Adrenal gland (tissue), 12 donors: ENCODE data around the gene MARCHF2. TPM values are rescaled to one million over a fixed set of nuclear protein-coding genes. Genes with fewer than 3 reads are reported as not detected.

ENCODE experiments used
- DNase-seq, 7 donors: peaks; one replicate each; pipeline ENCODE4 v3.0.0-alpha.2; 2019 to 2020
- H3K27ac ChIP-seq, 5 donors: fragments of 200-600 bp; sonication (generic) in 4 of 5; 1 replicate in 3 of 5; 2 replicates in 2 of 5; pipeline versions ENCODE4 v1.5.1 to v1.8.0; 2016 to 2020; ENCODE audit warnings: mild to moderate bottlenecking in 1 of 5
- H3K27me3 ChIP-seq: fragments of 200-600 bp; 2 replicates; pipeline ENCODE4 v1.8.0; 2021
- H3K36me3 ChIP-seq, 2 donors: fragments of 200-600 bp; replicated peaks in 1 of 2; 1 replicate in 1 of 2; 2 replicates in 1 of 2; pipeline versions ENCODE4 v1.5.1 to v1.8.0; 2018 to 2022
- H3K4me1 ChIP-seq, 2 donors: fragments of 200-600 bp; replicated peaks in 1 of 2; 1 replicate in 1 of 2; 2 replicates in 1 of 2; pipeline versions ENCODE4 v1.5.1 to v1.8.0; 2018 to 2021
- H3K4me3 ChIP-seq, 4 donors: fragments of 200-600 bp; sonication (generic) in 3 of 4; one replicate each; pipeline ENCODE4 v1.5.1; 2016 to 2018
- H3K9me3 ChIP-seq, 3 donors: fragments of 200-600 bp; sonication (generic) in 1 of 3; replicated peaks in 1 of 3; 1 replicate in 2 of 3; 2 replicates in 1 of 3; pipeline versions ENCODE4 v1.5.1 to v1.8.0; 2016 to 2021
- POLR2A ChIP-seq, 2 donors: fragments of 450-650 bp; IDR thresholded peaks; one replicate each; pipeline ENCODE4 v1.6.1; 2017; ENCODE audit warnings: antibody characterized with exemption in 2 of 2, mild to moderate bottlenecking in 2 of 2, moderate library complexity in 1 of 2
- WGBS, 4 donors: extraction: QIAGEN DNeasy Blood & Tissue Kit in 2 of 4; methylation state at CpG; one replicate each; pipeline versions ENCODE4 v1.1.5 to v1.1.7; 2013 to 2017; 5-methylcytosine and 5-hydroxymethylcytosine counted together
- intact Hi-C, 2 donors: fragments of 100-400 bp; cut with DNase I; formaldehyde crosslinking; loops; one replicate each; pipeline versions ENCODE4 v1.14.1 to v1.15.0; 2022 to 2023
- polyA plus RNA-seq, 3 donors: library from polyadenylated mRNA; stranded (reverse); fragments of 200-250 nt in 2 of 3; fragments of 350-450 nt in 1 of 3; fragmentation: Illumina TruSeq in 1 of 3; extraction: RNeasy Lipid Tissue Mini Kit (QIAGEN cat#74804) in 1 of 3; gene quantifications; one replicate each; pipeline ENCODE4 v1.2.3, GENCODE V29; 2013 to 2014
- total RNA-seq, 9 donors: library from RNA; depleted of rRNA in 4 of 9; stranded (reverse); fragments of >200 nt in 4 of 9; fragments of 120-200 nt in 1 of 9; fragmentation: NEBNext Ultra II Directional in 1 of 9; extraction: Animal tissue kit (Norgen Biotek cat#: 25700) in 1 of 9; gene quantifications; one replicate each; pipeline versions ENCODE4 v1.1.0 to v1.2.4, GENCODE V29; 2013 to 2023
- TF ChIP-seq, protein P1 (sequence below), 6 experiments: fragments of 450-650 bp in 4 of 6; fragments of 200-600 bp in 2 of 6; sonication (generic) in 1 of 6; IDR thresholded peaks; 1 replicate in 5 of 6; 2 replicates in 1 of 6; pipeline versions ENCODE4 v1.5.1 to v1.8.0; 2016 to 2021; ENCODE audit warnings: antibody characterized with exemption in 6 of 6, mild to moderate bottlenecking in 2 of 6, moderate library complexity in 1 of 6
- donor health status: healthy with polysubstance abuse.
- donor health status: Bipolar disorder and iron deficiency.
- donor health status: DM: yes; HTN: yes; CAD: no.
- donor health status: DM: no; HTN: no; CAD: no.
- donor health status: DM: no; HTN: no; CAD: no.
- donor health status: DM: yes; HTN: yes; CAD: no.

The MARCHF2 gene
- total and polyA plus RNA-seq, 12 donors: 13.1 to 200 (median 45.8) TPM

DNA sequence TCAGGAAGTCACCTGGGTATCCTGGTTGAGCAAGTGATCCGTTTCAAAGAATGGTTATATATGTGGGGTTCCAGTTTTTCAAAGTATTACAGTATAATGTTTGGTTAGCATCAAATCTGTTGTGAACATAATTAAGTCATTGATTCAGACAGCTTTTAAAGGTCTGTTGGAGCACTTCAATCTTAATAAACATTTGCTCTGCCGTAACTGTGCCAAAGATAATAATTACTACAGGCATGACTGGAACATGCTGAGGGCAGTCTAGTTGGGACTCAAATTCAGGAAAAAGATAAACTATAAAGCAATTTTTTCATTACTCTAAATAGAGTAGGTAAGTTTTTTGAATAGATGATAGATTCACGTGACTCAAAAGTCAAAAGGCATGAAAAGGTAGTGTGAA is 55.0 kb downstream of the MARCHF2 start:
- H3K27me3 ChIP-seq: no peaks in the 10 kb centered on the region
- no peak for TF ChIP-seq POLR2A (IDR thresholded peaks at IDR 0.05)
- TF ChIP-seq, protein P1, sequence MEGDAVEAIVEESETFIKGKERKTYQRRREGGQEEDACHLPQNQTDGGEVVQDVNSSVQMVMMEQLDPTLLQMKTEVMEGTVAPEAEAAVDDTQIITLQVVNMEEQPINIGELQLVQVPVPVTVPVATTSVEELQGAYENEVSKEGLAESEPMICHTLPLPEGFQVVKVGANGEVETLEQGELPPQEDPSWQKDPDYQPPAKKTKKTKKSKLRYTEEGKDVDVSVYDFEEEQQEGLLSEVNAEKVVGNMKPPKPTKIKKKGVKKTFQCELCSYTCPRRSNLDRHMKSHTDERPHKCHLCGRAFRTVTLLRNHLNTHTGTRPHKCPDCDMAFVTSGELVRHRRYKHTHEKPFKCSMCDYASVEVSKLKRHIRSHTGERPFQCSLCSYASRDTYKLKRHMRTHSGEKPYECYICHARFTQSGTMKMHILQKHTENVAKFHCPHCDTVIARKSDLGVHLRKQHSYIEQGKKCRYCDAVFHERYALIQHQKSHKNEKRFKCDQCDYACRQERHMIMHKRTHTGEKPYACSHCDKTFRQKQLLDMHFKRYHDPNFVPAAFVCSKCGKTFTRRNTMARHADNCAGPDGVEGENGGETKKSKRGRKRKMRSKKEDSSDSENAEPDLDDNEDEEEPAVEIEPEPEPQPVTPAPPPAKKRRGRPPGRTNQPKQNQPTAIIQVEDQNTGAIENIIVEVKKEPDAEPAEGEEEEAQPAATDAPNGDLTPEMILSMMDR (IDR thresholded peaks at IDR 0.05): no peak
- H3K9me3 ChIP-seq: no peaks in the 10 kb centered on the region
- 84 to 94% (median 88%) methylated on average over 3 of the region's 3 CpGs for WGBS, 4 donors
- intact Hi-C loops: no loop called here
- H3K4me3 ChIP-seq: no peak overlapping the region
- peaks cover 0 to 97% of the 10 kb centered on the region in 2 donors for H3K36me3 ChIP-seq
- no peak overlapping the region for H3K27ac ChIP-seq
- no peak for DNase-seq
- peaks cover 25 to 39% of the 10 kb centered on the region in 2 donors for H3K4me1 ChIP-seq

DNA sequence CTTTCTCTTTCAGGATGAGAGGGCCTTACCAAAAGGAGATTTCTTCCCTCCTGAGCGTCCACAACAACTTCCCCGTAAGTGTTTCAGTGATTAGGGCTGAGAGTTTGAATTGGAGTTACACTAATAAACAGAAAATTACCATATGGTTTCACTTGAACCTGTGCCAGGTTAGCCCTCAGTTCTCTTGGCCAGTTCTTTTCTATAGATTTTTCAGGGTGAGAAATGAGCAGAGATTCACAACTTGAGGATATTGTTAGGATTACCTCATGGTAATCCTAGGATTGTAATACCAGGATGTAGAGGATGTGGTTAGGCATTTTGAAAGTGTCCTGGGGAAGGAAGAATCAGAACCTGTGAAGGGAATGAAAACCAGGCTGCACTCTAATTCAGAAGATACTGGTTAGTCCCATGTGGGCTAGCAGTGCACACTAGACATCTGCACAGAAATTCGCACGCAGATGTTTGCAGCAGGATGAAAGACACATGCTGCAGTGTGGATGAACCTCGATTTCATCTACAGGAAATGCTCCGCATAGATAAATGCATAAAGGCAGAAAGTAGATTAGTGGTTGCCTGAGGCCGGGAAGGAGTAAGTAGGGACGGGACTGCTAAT is 55.8 kb downstream of the MARCHF2 start:
- Histone ChIP-seq H3K4me1 (peaks cover 32 to 46% of the 10 kb centered on the region in 2 donors), H3K9me3 (no peaks in the 10 kb centered on the region), H3K27ac (no peak overlapping the region), H3K36me3 (peaks cover 0 to 97% of the 10 kb centered on the region in 2 donors), H3K27me3 (no peaks in the 10 kb centered on the region), H3K4me3 (no peak overlapping the region)
- intact Hi-C loops: no loop called here
- no peak for TF ChIP-seq POLR2A (IDR thresholded peaks at IDR 0.05)
- TF ChIP-seq, protein P1 (IDR thresholded peaks at IDR 0.05): no peak
- DNase-seq: no peak
- WGBS, 4 donors: 77 to 88% (median 83%) methylated on average over 8 of the region's 8 CpGs

DNA sequence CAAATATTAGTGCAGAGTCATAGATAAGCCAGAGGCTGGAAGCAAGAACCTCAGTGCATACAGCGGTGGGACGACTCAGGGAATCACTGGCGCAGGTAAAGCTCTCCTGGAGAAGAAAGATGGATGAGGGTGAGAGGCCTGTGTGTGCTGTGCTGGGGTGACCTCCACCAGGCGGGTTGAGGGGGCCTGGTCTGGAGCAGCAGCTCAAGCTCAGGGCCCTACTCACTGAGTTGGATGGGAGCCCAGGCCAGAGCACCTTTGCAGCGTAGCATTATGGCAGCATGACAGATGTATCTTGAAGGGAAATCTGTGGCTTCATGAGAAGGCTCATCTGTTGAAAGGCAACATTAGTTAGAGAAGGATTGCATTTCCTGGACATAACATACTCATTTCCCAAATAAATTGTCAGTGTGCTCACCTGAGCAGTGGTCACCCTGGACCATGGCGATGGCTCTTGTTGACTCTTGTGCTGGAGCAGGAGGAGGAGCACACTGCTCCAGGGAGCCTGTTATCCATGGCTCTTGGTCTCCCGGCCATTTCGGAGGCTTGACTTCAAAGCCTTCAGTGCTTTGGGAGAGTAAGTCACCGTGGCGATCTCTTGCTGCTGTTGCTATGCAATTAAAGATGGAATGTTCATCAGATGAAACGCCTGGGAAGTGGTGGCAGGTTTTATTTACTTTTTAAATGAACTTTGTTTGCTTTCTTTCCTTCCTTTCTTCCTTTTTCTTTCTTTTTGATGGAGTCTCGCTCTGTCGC is 56.7 kb downstream of the MARCHF2 start:
- Histone ChIP-seq H3K27me3 (no peaks in the 10 kb centered on the region), H3K4me1 (peaks cover 32 to 46% of the 10 kb centered on the region in 2 donors), H3K4me3 (no peak overlapping the region), H3K27ac (peak overlapping the region in 1 of 5 donors; percentile 15), H3K9me3 (no peaks in the 10 kb centered on the region), H3K36me3 (peaks cover 0 to 97% of the 10 kb centered on the region in 2 donors)
- intact Hi-C loops: no loop called here
- WGBS, 4 donors: 83 to 92% (median 89%) methylated on average over 12 to 13 of the region's 13 CpGs
- peak in 1 of 7 donors; percentile 56 for DNase-seq
- TF ChIP-seq POLR2A (IDR thresholded peaks at IDR 0.05): no peak
- TF ChIP-seq, protein P1 (IDR thresholded peaks at IDR 0.05): no peak

DNA sequence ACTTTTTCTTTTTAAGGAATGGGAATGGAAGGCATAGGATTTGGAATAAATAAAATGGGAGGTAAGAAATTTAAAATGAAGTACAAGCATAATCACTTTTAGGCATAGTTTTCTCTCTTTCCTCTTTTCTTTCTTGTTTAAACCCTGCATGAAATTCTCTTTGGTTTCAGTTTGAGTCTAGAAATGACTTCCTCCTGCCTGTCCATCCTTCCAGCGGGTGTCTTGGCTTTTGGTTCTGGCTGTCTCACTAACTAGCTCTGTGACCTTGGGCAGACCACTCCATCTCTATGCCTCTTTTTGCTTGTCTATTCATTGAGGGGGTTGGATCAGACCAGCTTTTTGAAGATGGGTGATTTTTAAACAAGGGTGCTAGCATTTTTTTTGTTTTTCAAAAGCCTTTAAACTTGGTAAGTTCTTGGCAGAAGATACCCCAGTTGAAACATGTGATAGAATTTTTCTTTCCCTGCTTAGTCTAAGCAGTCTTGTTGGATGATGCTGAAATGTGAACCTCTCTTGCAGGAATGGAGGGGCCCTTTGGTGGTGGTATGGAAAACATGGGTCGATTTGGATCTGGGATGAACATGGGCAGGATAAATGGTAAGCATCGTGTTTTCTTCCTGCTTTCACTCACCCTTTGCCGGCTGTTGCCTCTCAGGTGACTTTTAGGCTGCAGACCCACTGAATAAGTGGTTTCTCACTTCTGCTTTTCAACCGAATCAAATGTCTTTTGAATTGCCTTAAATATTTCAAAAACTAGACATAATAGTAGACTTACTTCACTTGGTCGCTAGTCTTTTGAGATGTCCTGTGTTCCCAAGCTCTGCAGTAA is 60.8 kb downstream of the MARCHF2 start:
- H3K4me3 ChIP-seq: no peak overlapping the region
- no peaks in the 10 kb centered on the region for H3K9me3 ChIP-seq
- H3K27ac ChIP-seq: no peak overlapping the region
- H3K27me3 ChIP-seq: no peaks in the 10 kb centered on the region
- peaks cover 32 to 56% of the 10 kb centered on the region in 2 donors for H3K4me1 ChIP-seq
- H3K36me3 ChIP-seq: peaks cover 0 to 95% of the 10 kb centered on the region in 2 donors
- DNase-seq: no peak
- WGBS, 4 donors: 70 to 78% (median 72%) methylated on average over 6 of the region's 6 CpGs
- intact Hi-C loops: no loop called here
- TF ChIP-seq, protein P1 (IDR thresholded peaks at IDR 0.05): no peak
- TF ChIP-seq POLR2A (IDR thresholded peaks at IDR 0.05): no peak
